Astrocyte (in vitro differentiated cells and primary cell): ENCODE data around the gene MAPRE2. TPM values are rescaled to one million over a fixed set of nuclear protein-coding genes. Genes with fewer than 3 reads are reported as not detected.

Source experiments
- DNase-seq: peaks from one replicate; pipeline ENCODE4 v3.0.0-alpha.2; 2010; ENCODE audit warnings: low read depth
- FAIRE-seq: peaks from 2 replicates; lab custom pipeline; 2011; peaks lifted over from hg19 to GRCh38; lab: Jason Lieb, UNC
- H2AFZ ChIP-seq: 2 replicates; pipeline ENCODE4 v1.6.0; 2012; ENCODE audit warnings: low read depth, low read length, inconsistent platforms
- H3K27ac ChIP-seq: 2 replicates; pipeline ENCODE4 v1.5.1; 2011; ENCODE audit warnings: low read depth, low read length, inconsistent platforms
- H3K27me3 ChIP-seq: 2 replicates; pipeline ENCODE4 v1.6.0; 2011; ENCODE audit warnings: low read length, inconsistent platforms; ENCODE audit not compliant: insufficient read depth
- H3K36me3 ChIP-seq: 2 replicates; pipeline ENCODE4 v1.5.1; 2011; ENCODE audit warnings: low read length, inconsistent platforms; ENCODE audit not compliant: insufficient read depth
- H3K4me1 ChIP-seq: 2 replicates; pipeline ENCODE4 v1.5.1; 2011; ENCODE audit warnings: low read length, inconsistent platforms; ENCODE audit not compliant: insufficient read depth
- H3K4me2 ChIP-seq: 2 replicates; pipeline ENCODE4 v1.6.0; 2012; ENCODE audit warnings: low read length, inconsistent platforms
- H3K4me3 ChIP-seq: 2 replicates; pipeline ENCODE4 v1.5.1; 2011; ENCODE audit warnings: low read depth, mild to moderate bottlenecking, low read length, inconsistent platforms; ENCODE audit not compliant: insufficient read depth
- H3K79me2 ChIP-seq: 2 replicates; pipeline ENCODE4 v1.6.0; 2012; ENCODE audit warnings: mild to moderate bottlenecking, low read length, inconsistent platforms; ENCODE audit not compliant: insufficient read depth
- H3K9ac ChIP-seq: 2 replicates; pipeline ENCODE4 v1.6.0; 2012; ENCODE audit warnings: mild to moderate bottlenecking, low read length, inconsistent platforms
- H3K9me3 ChIP-seq: 2 replicates; pipeline ENCODE4 v1.5.1; 2012; ENCODE audit warnings: low read depth, mild to moderate bottlenecking, low read length, inconsistent platforms; ENCODE audit not compliant: insufficient read depth
- H4K20me1 ChIP-seq: 2 replicates; pipeline ENCODE4 v1.6.0; 2012; ENCODE audit warnings: low read length, inconsistent platforms; ENCODE audit not compliant: insufficient read depth
- H3K27ac Mint-ChIP-seq: one replicate; pipeline ENCODE4 v1.8.0; 2021; ENCODE audit warnings: mild to moderate bottlenecking, mixed read lengths; ENCODE audit not compliant: unreplicated experiment
- H3K27me3 Mint-ChIP-seq: one replicate; pipeline ENCODE4 v1.8.0; 2021; ENCODE audit warnings: low read depth, mixed read lengths; ENCODE audit not compliant: unreplicated experiment
- H3K36me3 Mint-ChIP-seq: one replicate; pipeline ENCODE4 v1.8.0; 2021; ENCODE audit warnings: low read depth, mixed read lengths; ENCODE audit not compliant: unreplicated experiment
- H3K4me1 Mint-ChIP-seq: one replicate; pipeline ENCODE4 v1.8.0; 2021; ENCODE audit warnings: low read depth, mixed read lengths; ENCODE audit not compliant: unreplicated experiment
- H3K4me3 Mint-ChIP-seq: one replicate; pipeline ENCODE4 v1.8.0; 2021; ENCODE audit warnings: mild to moderate bottlenecking, moderate library complexity, mixed read lengths; ENCODE audit not compliant: unreplicated experiment
- H3K9me3 Mint-ChIP-seq: one replicate; pipeline ENCODE4 v1.8.0; 2021; ENCODE audit warnings: mild to moderate bottlenecking, mixed read lengths; ENCODE audit not compliant: unreplicated experiment
- CTCF ChIP-seq: IDR thresholded peaks from 2 replicates; pipeline ENCODE4 v1.5.1; 2011; ENCODE audit warnings: low read depth, mild to moderate bottlenecking, inconsistent platforms, low read length, moderate library complexity; ENCODE audit not compliant: insufficient read depth
- EZH2 ChIP-seq: IDR thresholded peaks from 2 replicates; pipeline ENCODE4 v1.6.1; 2012; ENCODE audit warnings: mild to moderate bottlenecking, low read length, inconsistent platforms; ENCODE audit not compliant: insufficient read depth
- total RNA-seq: library from RNA; stranded (reverse); gene quantifications from 2 replicates; pipeline ENCODE4 v1.2.1, GENCODE V29; 2021

Gene MAPRE2
- total RNA-seq, 1 donor from 2014 or later = 33.8 TPM

GRCh38 chr18:34993289-34993688, 47.9 kb upstream of the MAPRE2 start:
- TF ChIP-seq CTCF (no peak), EZH2 (no peak)
- H3K27me3 Mint-ChIP-seq = no peaks in the 10 kb centered on the region
- H3K36me3 Mint-ChIP-seq = peaks cover 5% of the 10 kb centered on the region
- Histone ChIP-seq H3K4me2 (no peak overlapping the region), H3K79me2 (no peaks in the 10 kb centered on the region), H4K20me1 (no peaks in the 10 kb centered on the region), H3K27ac (no peak overlapping the region), H3K36me3 (no peaks in the 10 kb centered on the region), H3K4me1 (no peaks in the 10 kb centered on the region), H3K9me3 (no peaks in the 10 kb centered on the region), H3K9ac (no peak overlapping the region), H3K4me3 (no peak overlapping the region), H2AFZ (no peak overlapping the region), H3K27me3 (no peaks in the 10 kb centered on the region)
- no peaks in the 10 kb centered on the region for H3K4me1 Mint-ChIP-seq
- peaks cover 12% of the 10 kb centered on the region for H3K9me3 Mint-ChIP-seq
- DNase-seq (no peak), FAIRE-seq (no peak)
- no peak overlapping the region for H3K4me3 Mint-ChIP-seq
- no peak overlapping the region for H3K27ac Mint-ChIP-seq

- no peak overlapping the region for H3K27ac Mint-ChIP-seq
- no peaks in the 10 kb centered on the region for H3K79me2 ChIP-seq
- H3K27me3 ChIP-seq = no peaks in the 10 kb centered on the region
- H3K4me1 Mint-ChIP-seq = no peaks in the 10 kb centered on the region
- no peaks in the 10 kb centered on the region for H3K9me3 ChIP-seq
- no peaks in the 10 kb centered on the region for H4K20me1 ChIP-seq
- peaks cover 12% of the 10 kb centered on the region for H3K9me3 Mint-ChIP-seq
- peaks cover 5% of the 10 kb centered on the region for H3K36me3 Mint-ChIP-seq
- no peaks in the 10 kb centered on the region for H3K4me1 ChIP-seq
- no peaks in the 10 kb centered on the region for H3K36me3 ChIP-seq
- H3K4me3 Mint-ChIP-seq = no peak overlapping the region
- no peak overlapping the region for H3K4me2 ChIP-seq
- H3K27me3 Mint-ChIP-seq = no peaks in the 10 kb centered on the region
- H3K4me3 ChIP-seq = no peak overlapping the region
- DNase-seq (no peak), FAIRE-seq (no peak)
- no peak overlapping the region for H3K27ac ChIP-seq
- no peak overlapping the region for H3K9ac ChIP-seq
- no peak overlapping the region for H2AFZ ChIP-seq
- TF ChIP-seq EZH2 (no peak), CTCF (no peak)
These were observed 45.5 kb upstream of the MAPRE2 start for GRCh38 chr18:34995746-34996145.

- FAIRE-seq (no peak), DNase-seq (no peak)
- Histone ChIP-seq H3K9ac (no peak overlapping the region), H3K4me3 (no peak overlapping the region), H3K27ac (no peak overlapping the region), H3K79me2 (no peaks in the 10 kb centered on the region), H3K9me3 (no peaks in the 10 kb centered on the region), H2AFZ (no peak overlapping the region), H4K20me1 (no peaks in the 10 kb centered on the region), H3K27me3 (no peaks in the 10 kb centered on the region), H3K36me3 (no peaks in the 10 kb centered on the region), H3K4me2 (no peak overlapping the region), H3K4me1 (no peaks in the 10 kb centered on the region)
- no peak for TF ChIP-seq EZH2
- no peak for TF ChIP-seq CTCF
- Mint-ChIP-seq H3K27ac (no peak overlapping the region), H3K36me3 (peaks cover 5% of the 10 kb centered on the region), H3K9me3 (peaks cover 12% of the 10 kb centered on the region), H3K4me1 (no peaks in the 10 kb centered on the region), H3K4me3 (no peak overlapping the region), H3K27me3 (no peaks in the 10 kb centered on the region)
These were observed 42.6 kb upstream of the MAPRE2 start for GRCh38 chr18:34998661-34999060.
